Epidermal melanocyte (primary cell): Measurements from ENCODE around the gene PCSK7.

Experiments used
- DNase-seq: peaks from one replicate; pipeline ENCODE4 v3.0.0; 2011; ENCODE audit warnings: low spot score; ENCODE audit not compliant: insufficient read length

PCSK7 gene

GRCh38 chr11:117230999-117231841, 653 bp downstream of the PCSK7 start:
- no peak for DNase-seq

GRCh38 chr11:117230286-117230961, 1.4 kb downstream of the PCSK7 start:
- DNase-seq = no peak

- no peak for DNase-seq
Observed at GRCh38 chr11:117229931-117230285, 2.0 kb downstream of the PCSK7 start.

GRCh38 chr11:117229411-117229810, 2.5 kb downstream of the PCSK7 start:
- no peak for DNase-seq

- no peak for DNase-seq
Observed at GRCh38 chr11:117228091-117228490, 3.8 kb downstream of the PCSK7 start.

GRCh38 chr11:117226388-117227385, 5.2 kb downstream of the PCSK7 start:
- DNase-seq = peak; percentile 55

GRCh38 chr11:117225553-117226170, 6.2 kb downstream of the PCSK7 start:
- no peak for DNase-seq

GRCh38 chr11:117223741-117224689, 7.9 kb downstream of the PCSK7 start:
- DNase-seq = no peak

GRCh38 chr11:117222991-117223740, 8.7 kb downstream of the PCSK7 start:
- no peak for DNase-seq

GRCh38 chr11:117221775-117222517, 9.9 kb downstream of the PCSK7 start:
- no peak for DNase-seq

- no peak for DNase-seq
Observed at GRCh38 chr11:117220999-117221774, 10.7 kb downstream of the PCSK7 start.

- no peak for DNase-seq
Observed at GRCh38 chr11:117220568-117220967, 11.3 kb downstream of the PCSK7 start.

- DNase-seq = no peak
Observed at GRCh38 chr11:117219995-117220394, 11.9 kb downstream of the PCSK7 start.

- no peak for DNase-seq
Observed at GRCh38 chr11:117219455-117219854, 12.4 kb downstream of the PCSK7 start.

GRCh38 chr11:117219001-117219400, 12.9 kb downstream of the PCSK7 start:
- DNase-seq = no peak

- no peak for DNase-seq
Observed at GRCh38 chr11:117218133-117218915, 13.5 kb downstream of the PCSK7 start.
